HCT116 (cell line): Measurements from ENCODE around the gene EWSR1. TPM values are rescaled to one million over a fixed set of nuclear protein-coding genes. Genes with fewer than 3 reads are reported as not detected.

Source experiments
- ATAC-seq: fragments of 200-7000 bp; cut with Tn5 transposase; 2 replicates; pipeline ENCODE4 v1.9.1; 2020; ENCODE audit warnings: mild to moderate bottlenecking, moderate library complexity
- BruUV-seq: library from RNA; stranded (reverse); fragments of 400-500 nt; replicated peaks from 2 replicates; lab custom pipeline; 2021; lab: Mats Ljungman, UMichigan
- CTCF ChIA-PET: fragments of 300-600 bp; sonication (Branson Sonifier 250); formaldehyde crosslinking; loops from one replicate; lab custom pipeline; 2021; ENCODE audit warnings: antibody characterized with exemption; lab: Charles Lee
- POLR2A ChIA-PET: fragments of 300-600, 350-600 bp; sonication (Branson Sonifier 250); formaldehyde crosslinking; loops from one replicate; lab custom pipeline; 2021; ENCODE audit warnings: antibody characterized with exemption; lab: Charles Lee
- RAD21 ChIA-PET, 2 experiments: fragments of 300-600 bp; sonication (Branson Sonifier 250); formaldehyde crosslinking; loops; one replicate each; lab custom pipeline; 2023; ENCODE audit warnings: low total read pairs in 2 of 2; ENCODE audit not compliant: uncharacterized antibody in 2 of 2, unreplicated experiment in 2 of 2, low non-redundant PET in 1 of 2; lab: Charles Lee
- DNase-seq: peaks from one replicate; pipeline ENCODE4 v3.0.0-alpha.2; 2010; ENCODE audit warnings: low read depth, low spot score
- H2AFZ ChIP-seq: fragments of 200-600 bp; shearing (Covaris generic), sonication (generic); 2 replicates; pipeline ENCODE4 v1.6.1; 2017; ENCODE audit warnings: low read depth, mixed run types, mixed read lengths, antibody characterized with exemption, low read length; ENCODE audit not compliant: poor library complexity, severe bottlenecking
- H3K27ac ChIP-seq: 2 replicates; pipeline ENCODE4 v1.5.1; 2012; ENCODE audit warnings: low read depth, low read length
- H3K27me3 ChIP-seq: fragments of 200-600 bp; sonication (generic); 2 replicates; pipeline ENCODE4 v1.6.1; 2016; ENCODE audit warnings: mixed run types, low read length, mixed read lengths; ENCODE audit not compliant: insufficient read depth
- H3K36me3 ChIP-seq, 2 experiments: fragments of 200-500 bp in 1 of 2; fragments of 200-600 bp in 1 of 2; sonication (Bioruptor generic) in 1 of 2; sonication (generic) in 1 of 2; 2 replicates each; pipeline versions ENCODE4 v1.5.1 to v1.6.1; 2014 to 2016; ENCODE audit warnings: low read length in 2 of 2, inconsistent platforms in 1 of 2, mixed read lengths in 1 of 2, mixed run types in 1 of 2; ENCODE audit not compliant: insufficient read depth in 2 of 2, control insufficient read depth in 1 of 2
- H3K4me1 ChIP-seq, 2 experiments: fragments of 200-600 bp in 1 of 2; sonication (generic) in 1 of 2; 2 replicates each; pipeline versions ENCODE4 v1.5.1 to v1.6.1; 2012 to 2017; ENCODE audit warnings: low read length in 2 of 2, inconsistent platforms in 1 of 2, mild to moderate bottlenecking in 1 of 2, mixed read lengths in 1 of 2, mixed run types in 1 of 2, moderate library complexity in 1 of 2; ENCODE audit not compliant: insufficient read depth in 2 of 2, control insufficient read depth in 1 of 2
- H3K4me2 ChIP-seq: fragments of 200-600 bp; sonication (generic); 2 replicates; pipeline ENCODE4 v1.6.1; 2017; ENCODE audit warnings: mixed run types, low read length, mixed read lengths
- H3K4me3 ChIP-seq, 2 experiments: fragments of 200-600 bp in 1 of 2; sonication (generic) in 1 of 2; replicated peaks in 1 of 2; 2 replicates each; pipeline ENCODE4 v1.5.1; 2011 to 2016; ENCODE audit warnings: low read length in 2 of 2, control low read depth in 1 of 2, low read depth in 1 of 2, mild to moderate bottlenecking in 1 of 2, mixed read lengths in 1 of 2, mixed run types in 1 of 2
- H3K79me2 ChIP-seq: fragments of 200-600 bp; sonication (generic); 2 replicates; pipeline ENCODE4 v1.6.1; 2017; ENCODE audit warnings: mild to moderate bottlenecking, mixed run types, low read length, moderate library complexity, mixed read lengths; ENCODE audit not compliant: insufficient read depth
- H3K9ac ChIP-seq: fragments of 200-600 bp; sonication (generic); 2 replicates; pipeline ENCODE4 v1.6.1; 2016; ENCODE audit warnings: low read length, mixed read lengths
- H3K9me2 ChIP-seq: fragments of 200-600 bp; sonication (generic), shearing (Covaris generic); 2 replicates; pipeline ENCODE4 v1.6.1; 2017; ENCODE audit warnings: mixed run types, mild to moderate bottlenecking, moderate library complexity; ENCODE audit not compliant: insufficient read depth
- H3K9me3 ChIP-seq, 2 experiments: fragments of 200-500 bp in 1 of 2; fragments of 200-600 bp in 1 of 2; sonication (Bioruptor generic) in 1 of 2; sonication (generic) in 1 of 2; 2 replicates each; pipeline ENCODE4 v1.6.1; 2014 to 2017; ENCODE audit warnings: low read length in 2 of 2, mixed read lengths in 2 of 2, inconsistent platforms in 1 of 2, low read depth in 1 of 2, mild to moderate bottlenecking in 1 of 2, mixed run types in 1 of 2, moderate library complexity in 1 of 2; ENCODE audit not compliant: control insufficient read depth in 1 of 2, insufficient read depth in 1 of 2
- H4K20me1 ChIP-seq: fragments of 200-600 bp; sonication (generic), shearing (Covaris generic); 2 replicates; pipeline ENCODE4 v1.6.1; 2017; ENCODE audit warnings: mixed run types, mild to moderate bottlenecking, moderate library complexity; ENCODE audit not compliant: insufficient read depth
- FOSL1 ChIP-seq: IDR thresholded peaks from 2 replicates; pipeline ENCODE4 v1.6.1; 2012; ENCODE audit warnings: low read depth
- JUND ChIP-seq: IDR thresholded peaks from 2 replicates; pipeline ENCODE4 v1.6.1; 2012
- SP1 ChIP-seq: IDR thresholded peaks from 2 replicates; pipeline ENCODE4 v1.6.1; 2012; ENCODE audit warnings: low read depth
- ZNF274 ChIP-seq: fragments of 200-500 bp; sonication (Bioruptor generic); IDR thresholded peaks from 2 replicates; pipeline ENCODE4 v1.6.1; 2014; ENCODE audit warnings: mild to moderate bottlenecking, low read depth, low read length, inconsistent platforms
- intact Hi-C: fragments of 100-400 bp; cut with micrococcal nuclease; formaldehyde crosslinking; loops from 2 replicates; pipeline ENCODE4 v1.10.0; 2022
- microRNA-seq: library from miRNA; unstranded; fragments of <30 nt; microRNA quantifications from one replicate; pipeline ENCODE4, GENCODE V29; 2016; ENCODE audit warnings: borderline number of aligned reads
- total RNA-seq: library from RNA; stranded (reverse); gene quantifications from one replicate; pipeline ENCODE4 v1.2.1, GENCODE V29; 2021; ENCODE audit not compliant: unreplicated experiment

EWSR1 gene
- total RNA-seq, 1 experiment from 2014 or later, result 335 TPM

DNA sequence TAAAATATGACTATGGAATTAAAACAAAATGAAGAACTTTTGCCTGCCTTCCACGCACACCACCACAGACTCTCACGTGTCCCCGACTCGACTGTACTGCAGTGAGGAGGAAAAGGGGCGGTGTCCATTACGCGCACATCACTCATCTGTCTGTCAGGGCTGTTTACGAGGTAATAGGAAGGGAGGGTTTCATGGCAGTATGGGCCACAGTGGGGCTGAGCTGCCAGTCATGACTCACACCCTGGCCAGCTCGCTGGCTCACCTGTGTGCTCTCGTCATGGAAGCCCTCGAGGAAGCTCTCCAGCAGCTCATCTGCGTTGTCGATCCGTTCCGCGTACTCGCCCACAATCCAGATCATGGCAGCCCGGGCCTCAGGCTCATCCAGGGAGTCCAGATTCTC is 80.9 kb downstream of the EWSR1 start:
- Histone ChIP-seq H3K9me3 (no peaks in the 10 kb centered on the region), H3K4me2 (peak overlapping the region; percentile 39; the same call in 1 of the 2 replicates), H3K9ac (no peak overlapping the region), H3K27me3 (no peaks in the 10 kb centered on the region), H2AFZ (no peak overlapping the region), H3K4me1 (peaks cover 15 to 19% of the 10 kb centered on the region in 2 experiments), H3K9me2 (no peaks in the 10 kb centered on the region), H3K79me2 (no peaks in the 10 kb centered on the region), H3K4me3 (no peak overlapping the region), H3K36me3 (peaks cover 14 to 40% of the 10 kb centered on the region in 2 experiments; a peak in 3 of 4 replicates), H4K20me1 (no peaks in the 10 kb centered on the region), H3K27ac (no peak overlapping the region)
- CTCF ChIA-PET, result no interaction called here
- TF ChIP-seq SP1 (peak; percentile 18; the same call in 1 of the 2 replicates), ZNF274 (no peak), FOSL1 (0 out of 2 replicates have a peak, but pooled peaks have one; percentile 13), JUND (0 out of 2 replicates have a peak, but pooled peaks have one; percentile 32)
- POLR2A ChIA-PET, result no interaction called here
- intact Hi-C loops, result no loop called here
- ATAC-seq, result peak; percentile 42
- no peak for DNase-seq
- RAD21 ChIA-PET, result interaction anchor here in 1 of 2 experiments (0.6 kb wide), 1 partner anchor 42 kb away, joined by 3 read pairs; no protein-coding TSS in a partner anchor
- BruUV-seq, result no TSS peak

Small RNA genes within 50 kb of the gene (microRNA-seq; reads per million reads assigned to microRNA genes)
- gene MIR3653, result 4.0 reads per million, percentile 4 among the genes with 10 or more reads in this experiment

Other genes starting within 250 kb of the EWSR1 start
- not detected for gene C22orf31, start 206.4 kb upstream of the EWSR1 start, total RNA-seq
- gene KREMEN1, start 195.2 kb upstream of the EWSR1 start, total RNA-seq, result 31.9 TPM
- gene EMID1, start 62.4 kb upstream of the EWSR1 start, total RNA-seq, result 9.6 TPM
- gene RHBDD3, start 287 bp upstream of the EWSR1 start, total RNA-seq, result 30.2 TPM
- 29.4 TPM for gene GAS2L1, start 38.4 kb downstream of the EWSR1 start, total RNA-seq
- 0.96 TPM for gene RASL10A, start 47.4 kb downstream of the EWSR1 start, total RNA-seq
- 60.4 TPM for gene AP1B1, start 120.3 kb downstream of the EWSR1 start, total RNA-seq
- not detected for gene RFPL1, start 170.3 kb downstream of the EWSR1 start, total RNA-seq
- gene NEFH, start 211.9 kb downstream of the EWSR1 start, total RNA-seq, result not detected